HEK293 (cell line): ENCODE data around the gene CCDC9.

ENCODE experiments used
- HOXC10 ChIP-seq: sonication (generic); formaldehyde crosslinking; IDR thresholded peaks from 2 replicates; pipeline ENCODE4 v1.8.1; 2023; ENCODE audit warnings: mild to moderate bottlenecking, missing genetic modification reagents
- MZF1 ChIP-seq: fragments of 450-650 bp; formaldehyde crosslinking; IDR thresholded peaks from 2 replicates; pipeline ENCODE4 v1.5.1; 2017; ENCODE audit warnings: missing biosample characterization, missing genetic modification characterization, borderline replicate concordance
- OSR2 ChIP-seq: fragments of 450-650 bp; formaldehyde crosslinking; IDR thresholded peaks from 2 replicates; pipeline ENCODE4 v1.5.1; 2016; ENCODE audit warnings: missing biosample characterization, missing genetic modification characterization
- SCRT2 ChIP-seq: fragments of 450-650 bp; formaldehyde crosslinking; IDR thresholded peaks from 2 replicates; pipeline ENCODE4 v1.5.1; 2016; ENCODE audit warnings: missing biosample characterization, missing genetic modification characterization
- SETDB1 ChIP-seq: IDR thresholded peaks from one replicate; pipeline ENCODE4 v1.6.1; 2017; ENCODE audit warnings: mild to moderate bottlenecking, low read length, moderate library complexity, mixed read lengths; ENCODE audit not compliant: insufficient read length
- YY2 ChIP-seq: fragments of 450-650 bp; formaldehyde crosslinking; IDR thresholded peaks from 2 replicates; pipeline ENCODE4 v1.5.1; 2016; ENCODE audit warnings: missing biosample characterization, missing genetic modification characterization
- ZFP3 ChIP-seq: fragments of 450-650 bp; formaldehyde crosslinking; IDR thresholded peaks from 2 replicates; pipeline ENCODE4 v1.5.1; 2016; ENCODE audit warnings: low read depth, missing biosample characterization, missing genetic modification characterization
- ZFP41 ChIP-seq: fragments of 450-650 bp; formaldehyde crosslinking; IDR thresholded peaks from 2 replicates; pipeline ENCODE4 v1.5.1; 2016; ENCODE audit warnings: missing biosample characterization, missing genetic modification characterization, borderline replicate concordance
- ZNF175 ChIP-seq: fragments of 450-650 bp; formaldehyde crosslinking; IDR thresholded peaks from 2 replicates; pipeline ENCODE4 v1.5.1; 2016; ENCODE audit warnings: missing biosample characterization, missing genetic modification characterization
- ZNF223 ChIP-seq: fragments of 450-650 bp; formaldehyde crosslinking; IDR thresholded peaks from 2 replicates; pipeline ENCODE4 v1.5.1; 2016; ENCODE audit warnings: missing biosample characterization, missing genetic modification characterization
- ZNF239 ChIP-seq: fragments of 450-650 bp; formaldehyde crosslinking; IDR thresholded peaks from 2 replicates; pipeline ENCODE4 v1.5.1; 2016; ENCODE audit warnings: missing biosample characterization, missing genetic modification characterization
- ZNF302 ChIP-seq: fragments of 450-650 bp; formaldehyde crosslinking; IDR thresholded peaks from 2 replicates; pipeline ENCODE4 v1.5.1; 2016; ENCODE audit warnings: missing biosample characterization, missing genetic modification characterization, low read depth
- ZNF335 ChIP-seq: fragments of 450-650 bp; formaldehyde crosslinking; conservative IDR thresholded peaks from 2 replicates; pipeline ENCODE4 v1.5.1; 2016; ENCODE audit warnings: missing biosample characterization, missing genetic modification characterization
- ZNF416 ChIP-seq: fragments of 450-650 bp; formaldehyde crosslinking; IDR thresholded peaks from 2 replicates; pipeline ENCODE4 v1.5.1; 2016; ENCODE audit warnings: missing biosample characterization, missing genetic modification characterization
- ZNF426 ChIP-seq: fragments of 450-650 bp; formaldehyde crosslinking; IDR thresholded peaks from 2 replicates; pipeline ENCODE4 v1.5.1; 2017; ENCODE audit warnings: missing biosample characterization, missing genetic modification characterization, mild to moderate bottlenecking, inconsistent platforms, moderate library complexity
- ZNF48 ChIP-seq: fragments of 450-650 bp; formaldehyde crosslinking; IDR thresholded peaks from 2 replicates; pipeline ENCODE4 v1.5.1; 2016; ENCODE audit warnings: missing biosample characterization, missing genetic modification characterization
- ZNF521 ChIP-seq: fragments of 450-650 bp; formaldehyde crosslinking; IDR thresholded peaks from 2 replicates; pipeline ENCODE4 v1.5.1; 2017; ENCODE audit warnings: missing biosample characterization, mild to moderate bottlenecking, missing genetic modification characterization
- ZNF530 ChIP-seq: fragments of 450-650 bp; formaldehyde crosslinking; IDR thresholded peaks from 2 replicates; pipeline ENCODE4 v1.5.1; 2016; ENCODE audit warnings: low read depth, missing biosample characterization, missing genetic modification characterization
- ZNF558 ChIP-seq: fragments of 450-650 bp; formaldehyde crosslinking; IDR thresholded peaks from 2 replicates; pipeline ENCODE4 v1.5.1; 2016; ENCODE audit warnings: missing biosample characterization, missing genetic modification characterization
- ZNF561 ChIP-seq: fragments of 450-650 bp; IDR thresholded peaks from 2 replicates; pipeline ENCODE4 v1.5.1; 2018; ENCODE audit warnings: missing biosample characterization, missing genetic modification characterization, borderline replicate concordance
- ZNF585B ChIP-seq: fragments of 450-650 bp; formaldehyde crosslinking; IDR thresholded peaks from 2 replicates; pipeline ENCODE4 v1.5.1; 2016; ENCODE audit warnings: missing biosample characterization, missing genetic modification characterization
- ZNF600 ChIP-seq: fragments of 450-650 bp; formaldehyde crosslinking; IDR thresholded peaks from 2 replicates; pipeline ENCODE4 v1.5.1; 2016; ENCODE audit warnings: missing biosample characterization, missing genetic modification characterization
- ZNF658 ChIP-seq: fragments of 450-650 bp; formaldehyde crosslinking; IDR thresholded peaks from 2 replicates; pipeline ENCODE4; 2016; ENCODE audit warnings: missing biosample characterization, missing genetic modification characterization
- ZNF664 ChIP-seq: fragments of 450-650 bp; formaldehyde crosslinking; IDR thresholded peaks from 2 replicates; pipeline ENCODE4 v1.5.1; 2016; ENCODE audit warnings: missing biosample characterization, missing genetic modification characterization
- ZNF830 ChIP-seq: fragments of 450-650 bp; IDR thresholded peaks from 2 replicates; pipeline ENCODE4 v1.5.0; 2018; ENCODE audit warnings: missing biosample characterization, missing genetic modification characterization, low read depth, mild to moderate bottlenecking, moderate library complexity
- ZNF837 ChIP-seq: fragments of 450-650 bp; formaldehyde crosslinking; IDR thresholded peaks from 2 replicates; pipeline ENCODE4 v1.5.1; 2016; ENCODE audit warnings: missing biosample characterization, missing genetic modification characterization
- ZSCAN16 ChIP-seq: fragments of 450-650 bp; formaldehyde crosslinking; IDR thresholded peaks from 2 replicates; pipeline ENCODE4 v1.5.1; 2016; ENCODE audit warnings: missing biosample characterization, missing genetic modification characterization
- ZSCAN23 ChIP-seq: fragments of 450-650 bp; formaldehyde crosslinking; IDR thresholded peaks from 2 replicates; pipeline ENCODE4 v1.5.1; 2016; ENCODE audit warnings: missing biosample characterization, missing genetic modification characterization
- TF ChIP-seq, protein P1 (sequence below): fragments of 450-650 bp; formaldehyde crosslinking; IDR thresholded peaks from 2 replicates; pipeline ENCODE4 v1.5.1; 2017; ENCODE audit warnings: missing biosample characterization, mild to moderate bottlenecking, missing genetic modification characterization, moderate library complexity
- TF ChIP-seq, protein P2 (sequence below): fragments of 450-650 bp; formaldehyde crosslinking; IDR thresholded peaks from 2 replicates; pipeline ENCODE4 v1.5.1; 2016; ENCODE audit warnings: missing biosample characterization, missing genetic modification characterization, low read depth
- TF ChIP-seq, protein P3 (sequence below): fragments of 450-650 bp; formaldehyde crosslinking; IDR thresholded peaks from 2 replicates; pipeline ENCODE4 v1.5.1; 2017; ENCODE audit warnings: missing biosample characterization, missing genetic modification characterization
- TF ChIP-seq, protein P4 (sequence below): fragments of 450-650 bp; formaldehyde crosslinking; IDR thresholded peaks from 2 replicates; pipeline ENCODE4 v1.5.1; 2016; ENCODE audit warnings: missing biosample characterization, missing genetic modification characterization
- TF ChIP-seq, protein P5 (sequence below): fragments of 450-650 bp; formaldehyde crosslinking; IDR thresholded peaks from 2 replicates; pipeline ENCODE4 v1.5.1; 2016; ENCODE audit warnings: missing biosample characterization, missing genetic modification characterization, low read depth

The CCDC9 gene

DNA sequence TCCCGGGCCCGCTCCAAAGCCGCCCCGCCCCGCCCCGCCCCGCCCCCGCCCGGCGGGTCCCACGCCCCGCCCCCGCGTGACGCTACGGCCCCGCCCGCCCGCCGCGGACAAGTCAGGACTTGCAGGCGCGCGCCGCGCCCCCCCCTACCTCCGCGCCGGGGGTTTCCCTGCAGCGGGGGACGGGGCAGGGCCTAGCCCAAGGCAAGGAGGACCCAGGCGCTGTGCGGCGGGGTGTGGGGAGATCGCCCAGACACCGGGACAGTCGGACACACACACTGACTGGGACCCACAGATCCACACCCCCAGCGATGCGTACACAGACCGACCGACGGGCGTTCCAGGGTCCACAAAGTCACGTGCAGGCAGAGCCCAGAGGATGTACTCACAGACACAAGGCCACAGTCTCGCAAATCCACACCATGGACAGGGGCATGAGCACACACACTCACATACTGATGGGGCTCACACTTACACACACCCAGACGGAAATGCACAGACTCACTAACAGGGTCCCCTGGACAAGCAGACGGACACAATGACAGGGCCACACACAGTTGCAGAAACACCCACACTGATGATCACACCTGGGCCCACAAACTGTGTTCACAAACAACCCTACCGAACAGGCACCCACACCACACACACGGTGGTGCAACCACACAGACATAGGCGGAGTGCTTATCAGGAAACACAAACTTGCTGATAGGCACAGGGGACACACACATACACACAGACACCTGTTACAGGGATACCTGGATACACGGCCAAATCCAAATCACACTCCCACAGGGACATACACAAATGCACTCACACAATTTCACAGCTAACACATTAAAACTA lies 24.9 kb upstream of the CCDC9 start (continued):
- TF ChIP-seq, protein P1, sequence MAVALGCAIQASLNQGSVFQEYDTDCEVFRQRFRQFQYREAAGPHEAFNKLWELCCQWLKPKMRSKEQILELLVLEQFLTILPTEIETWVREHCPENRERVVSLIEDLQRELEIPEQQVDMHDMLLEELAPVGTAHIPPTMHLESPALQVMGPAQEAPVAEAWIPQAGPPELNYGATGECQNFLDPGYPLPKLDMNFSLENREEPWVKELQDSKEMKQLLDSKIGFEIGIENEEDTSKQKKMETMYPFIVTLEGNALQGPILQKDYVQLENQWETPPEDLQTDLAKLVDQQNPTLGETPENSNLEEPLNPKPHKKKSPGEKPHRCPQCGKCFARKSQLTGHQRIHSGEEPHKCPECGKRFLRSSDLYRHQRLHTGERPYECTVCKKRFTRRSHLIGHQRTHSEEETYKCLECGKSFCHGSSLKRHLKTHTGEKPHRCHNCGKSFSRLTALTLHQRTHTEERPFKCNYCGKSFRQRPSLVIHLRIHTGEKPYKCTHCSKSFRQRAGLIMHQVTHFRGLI (tag by site-specific recombination): no peak; the same call in 1 of the 2 replicates
- TF ChIP-seq, protein P2, sequence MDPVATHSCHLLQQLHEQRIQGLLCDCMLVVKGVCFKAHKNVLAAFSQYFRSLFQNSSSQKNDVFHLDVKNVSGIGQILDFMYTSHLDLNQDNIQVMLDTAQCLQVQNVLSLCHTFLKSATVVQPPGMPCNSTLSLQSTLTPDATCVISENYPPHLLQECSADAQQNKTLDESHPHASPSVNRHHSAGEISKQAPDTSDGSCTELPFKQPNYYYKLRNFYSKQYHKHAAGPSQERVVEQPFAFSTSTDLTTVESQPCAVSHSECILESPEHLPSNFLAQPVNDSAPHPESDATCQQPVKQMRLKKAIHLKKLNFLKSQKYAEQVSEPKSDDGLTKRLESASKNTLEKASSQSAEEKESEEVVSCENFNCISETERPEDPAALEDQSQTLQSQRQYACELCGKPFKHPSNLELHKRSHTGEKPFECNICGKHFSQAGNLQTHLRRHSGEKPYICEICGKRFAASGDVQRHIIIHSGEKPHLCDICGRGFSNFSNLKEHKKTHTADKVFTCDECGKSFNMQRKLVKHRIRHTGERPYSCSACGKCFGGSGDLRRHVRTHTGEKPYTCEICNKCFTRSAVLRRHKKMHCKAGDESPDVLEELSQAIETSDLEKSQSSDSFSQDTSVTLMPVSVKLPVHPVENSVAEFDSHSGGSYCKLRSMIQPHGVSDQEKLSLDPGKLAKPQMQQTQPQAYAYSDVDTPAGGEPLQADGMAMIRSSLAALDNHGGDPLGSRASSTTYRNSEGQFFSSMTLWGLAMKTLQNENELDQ (tag by site-specific recombination): no peak
- TF ChIP-seq ZSCAN16 (tag by site-specific recombination) (no peak), ZNF48 (tag by site-specific recombination) (no peak), ZFP3 (tag by site-specific recombination) (no peak), ZNF223 (tag by site-specific recombination) (peak; percentile 78), ZSCAN23 (no peak), SCRT2 (tag by site-specific recombination) (peak; percentile 99), ZNF302 (tag by site-specific recombination) (no peak), SETDB1 (no peak), OSR2 (no peak), ZNF335 (tag by site-specific recombination) (peak; percentile 78), ZNF664 (no peak), ZNF521 (tag by site-specific recombination) (no peak), ZNF416 (tag by site-specific recombination) (no peak), ZNF585B (tag by site-specific recombination) (no peak), ZNF426 (tag by site-specific recombination) (no peak), ZNF175 (tag by site-specific recombination) (no peak), ZNF558 (no peak), ZNF530 (no peak), ZNF239 (tag by site-specific recombination) (peak; percentile 66; the same call in 1 of the 2 replicates), ZFP41 (tag by site-specific recombination) (no peak), ZNF830 (no peak), YY2 (tag by site-specific recombination) (no peak), ZNF658 (tag by site-specific recombination) (no peak), ZNF561 (tag by site-specific recombination) (peak; percentile 62), HOXC10 (CRISPR knock-in tag) (no peak), ZNF600 (tag by site-specific recombination) (peak; percentile 17; the same call in 1 of the 2 replicates), MZF1 (no peak), ZNF837 (tag by site-specific recombination) (0 out of 2 replicates have a peak, but pooled peaks have one; percentile 11)
- TF ChIP-seq, protein P3, sequence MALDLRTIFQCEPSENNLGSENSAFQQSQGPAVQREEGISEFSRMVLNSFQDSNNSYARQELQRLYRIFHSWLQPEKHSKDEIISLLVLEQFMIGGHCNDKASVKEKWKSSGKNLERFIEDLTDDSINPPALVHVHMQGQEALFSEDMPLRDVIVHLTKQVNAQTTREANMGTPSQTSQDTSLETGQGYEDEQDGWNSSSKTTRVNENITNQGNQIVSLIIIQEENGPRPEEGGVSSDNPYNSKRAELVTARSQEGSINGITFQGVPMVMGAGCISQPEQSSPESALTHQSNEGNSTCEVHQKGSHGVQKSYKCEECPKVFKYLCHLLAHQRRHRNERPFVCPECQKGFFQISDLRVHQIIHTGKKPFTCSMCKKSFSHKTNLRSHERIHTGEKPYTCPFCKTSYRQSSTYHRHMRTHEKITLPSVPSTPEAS (tag by site-specific recombination): peak; percentile 93
- TF ChIP-seq, protein P4, sequence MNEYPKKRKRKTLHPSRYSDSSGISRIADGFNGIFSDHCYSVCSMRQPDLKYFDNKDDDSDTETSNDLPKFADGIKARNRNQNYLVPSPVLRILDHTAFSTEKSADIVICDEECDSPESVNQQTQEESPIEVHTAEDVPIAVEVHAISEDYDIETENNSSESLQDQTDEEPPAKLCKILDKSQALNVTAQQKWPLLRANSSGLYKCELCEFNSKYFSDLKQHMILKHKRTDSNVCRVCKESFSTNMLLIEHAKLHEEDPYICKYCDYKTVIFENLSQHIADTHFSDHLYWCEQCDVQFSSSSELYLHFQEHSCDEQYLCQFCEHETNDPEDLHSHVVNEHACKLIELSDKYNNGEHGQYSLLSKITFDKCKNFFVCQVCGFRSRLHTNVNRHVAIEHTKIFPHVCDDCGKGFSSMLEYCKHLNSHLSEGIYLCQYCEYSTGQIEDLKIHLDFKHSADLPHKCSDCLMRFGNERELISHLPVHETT (tag by site-specific recombination): no peak
- TF ChIP-seq, protein P5, sequence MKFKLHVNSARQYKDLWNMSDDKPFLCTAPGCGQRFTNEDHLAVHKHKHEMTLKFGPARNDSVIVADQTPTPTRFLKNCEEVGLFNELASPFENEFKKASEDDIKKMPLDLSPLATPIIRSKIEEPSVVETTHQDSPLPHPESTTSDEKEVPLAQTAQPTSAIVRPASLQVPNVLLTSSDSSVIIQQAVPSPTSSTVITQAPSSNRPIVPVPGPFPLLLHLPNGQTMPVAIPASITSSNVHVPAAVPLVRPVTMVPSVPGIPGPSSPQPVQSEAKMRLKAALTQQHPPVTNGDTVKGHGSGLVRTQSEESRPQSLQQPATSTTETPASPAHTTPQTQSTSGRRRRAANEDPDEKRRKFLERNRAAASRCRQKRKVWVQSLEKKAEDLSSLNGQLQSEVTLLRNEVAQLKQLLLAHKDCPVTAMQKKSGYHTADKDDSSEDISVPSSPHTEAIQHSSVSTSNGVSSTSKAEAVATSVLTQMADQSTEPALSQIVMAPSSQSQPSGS (tag by site-specific recombination): no peak
